PC-9 (cell line): ENCODE measurements around the gene ZNF428.

Experiments
- CTCF ChIP-seq: fragments of 200-600 bp; sonication (generic); conservative IDR thresholded peaks from 2 replicates; pipeline ENCODE4 v1.6.1; 2017; ENCODE audit warnings: mixed run types, antibody characterized with exemption, mild to moderate bottlenecking, moderate library complexity
- EZH2 ChIP-seq: fragments of 200-600 bp; sonication (generic); IDR thresholded peaks from 2 replicates; pipeline ENCODE4 v1.8.0; 2017; ENCODE audit warnings: antibody characterized with exemption, low read depth

GRCh38 chr19:43581467-43581866 lies 38.0 kb downstream of the ZNF428 start:
- TF ChIP-seq CTCF (no peak), EZH2 (no peak)
